ENCODE results near the gene PLA2G5. TPM values are rescaled to one million over a fixed set of nuclear protein-coding genes. Genes with fewer than 3 reads are reported as not detected.
A peak's percentile ranks its signal among the peaks of the same experiment; 100 is the strongest.

The PLA2G5 gene
- total and polyA plus RNA-seq, 9 of the 15 experiments (the other 6 are each of a cell fraction or from before 2014, with no cell fraction given): not detected

DNA sequence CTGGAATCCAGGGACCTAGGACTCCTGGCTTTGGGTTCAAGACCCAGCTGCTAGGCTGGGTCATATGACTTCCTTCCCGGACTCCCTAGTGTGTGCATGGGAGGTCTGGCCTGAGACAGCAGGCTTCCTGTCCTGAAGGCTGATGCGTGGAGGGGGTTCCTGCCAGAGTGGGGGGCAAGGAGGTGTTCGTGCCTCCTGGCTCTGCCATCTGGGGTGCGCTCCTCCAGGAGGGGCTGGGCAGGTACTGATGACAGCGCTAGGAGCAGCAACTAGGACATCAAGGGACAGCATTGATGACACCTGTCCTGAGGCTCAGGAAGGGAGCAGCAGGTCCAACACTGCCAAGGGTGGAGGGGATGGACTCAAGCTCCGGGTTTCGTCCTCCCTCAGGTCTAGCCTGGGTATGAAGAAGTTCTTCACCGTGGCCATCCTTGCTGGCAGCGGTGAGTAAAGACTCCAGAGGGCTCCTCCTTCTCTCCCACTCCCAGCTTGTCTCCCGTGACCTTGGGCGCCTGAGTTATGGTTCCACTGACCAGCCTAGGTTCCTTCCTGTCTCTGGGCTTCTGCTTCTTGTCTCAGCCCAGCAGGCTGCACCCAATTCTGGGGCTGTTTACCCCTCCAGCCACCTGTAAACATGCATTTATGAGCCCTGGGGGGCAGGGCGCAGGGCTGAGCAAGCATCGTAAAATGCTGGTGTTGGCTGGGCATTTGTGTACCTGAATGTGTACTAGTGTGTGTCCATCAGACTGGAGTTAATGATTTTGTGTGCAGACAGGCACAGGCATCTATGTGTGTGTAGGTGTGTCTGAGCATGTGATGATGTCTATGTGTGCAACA, 70.0 kb downstream of the PLA2G5 start (continued):
- TF ChIP-seq BDP1 (IDR thresholded peaks at IDR 0.05; ENCODE audit: insufficient read depth, insufficient read length) (no peak), HNRNPLL (IDR thresholded peaks at IDR 0.05; ENCODE audit: low read depth, low read length, poor library complexity, severe bottlenecking) (no peak), SNRNP70 (optimal IDR thresholded peaks at IDR 0.05; ENCODE audit: low read depth, low read length) (no peak), ZNF780A (CRISPR knock-in tag; IDR thresholded peaks at IDR 0.05) (no peak), PTTG1 (tag; IDR thresholded peaks at IDR 0.05; ENCODE audit: low read depth) (no peak), FOXK2 (conservative IDR thresholded peaks at IDR 0.05 in 1 of 2, IDR thresholded peaks at IDR 0.05 in 1 of 2; ENCODE audit: low read depth in 2 of 2) (no peak)
- TF ChIP-seq, protein P1, sequence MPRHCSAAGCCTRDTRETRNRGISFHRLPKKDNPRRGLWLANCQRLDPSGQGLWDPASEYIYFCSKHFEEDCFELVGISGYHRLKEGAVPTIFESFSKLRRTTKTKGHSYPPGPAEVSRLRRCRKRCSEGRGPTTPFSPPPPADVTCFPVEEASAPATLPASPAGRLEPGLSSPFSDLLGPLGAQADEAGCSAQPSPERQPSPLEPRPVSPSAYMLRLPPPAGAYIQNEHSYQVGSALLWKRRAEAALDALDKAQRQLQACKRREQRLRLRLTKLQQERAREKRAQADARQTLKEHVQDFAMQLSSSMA (CRISPR knock-in tag; IDR thresholded peaks at IDR 0.05): no peak

DNA sequence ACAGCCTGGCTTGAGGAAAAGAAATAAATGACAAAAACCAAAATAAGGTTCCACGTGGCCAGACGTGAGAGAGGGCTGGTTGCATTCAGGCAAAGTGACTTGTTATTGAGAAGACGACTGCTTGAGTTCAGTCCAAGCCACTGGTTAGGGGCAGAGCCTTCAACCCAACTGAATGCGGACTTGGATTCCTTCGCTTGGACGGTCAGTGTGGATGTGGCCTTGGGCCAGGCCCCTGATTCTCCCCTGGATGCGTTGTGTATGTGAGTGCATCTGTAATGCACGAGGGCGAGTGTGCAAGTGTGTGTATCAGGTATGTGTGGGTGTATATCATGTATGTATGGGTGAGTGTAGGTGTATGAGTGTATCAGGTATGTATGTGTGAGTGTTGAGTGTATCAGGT, 71.0 kb downstream of the PLA2G5 start:
- ChIA-PET CTCF (ENCODE audit: low intra/inter-chr PET ratio) (no interaction called here), POLR2A (no interaction called here)
- intact Hi-C loops (cut with micrococcal nuclease): no loop called here
- H2AFZ ChIP-seq (ENCODE audit: low read depth, low read length): no peak overlapping the region
- in situ Hi-C loops (cut with MboI): no loop called here
- no peak overlapping the region for H3K4me2 ChIP-seq (ENCODE audit: insufficient read depth, low read length)
- no peaks in the 10 kb centered on the region; the same call in 1 of the 2 replicates for H4K20me1 ChIP-seq (replicated peaks; ENCODE audit: control insufficient read depth, insufficient read depth, low read length)
- BruUV-seq (replicated peaks): no TSS peak
- no peak overlapping the region for H3K27ac ChIP-seq (ENCODE audit: extremely low read depth, low read depth, low read length)
- H3K9me1 ChIP-seq (ENCODE audit: control insufficient read depth, insufficient read depth, low read length): no peaks in the 10 kb centered on the region
- no peak overlapping the region for H3K9ac ChIP-seq (ENCODE audit: insufficient read depth in 1 of 2, low read depth in 2 of 2, low read length in 2 of 2)
- peaks cover 6 to 78% of the 10 kb centered on the region in 2 experiments; a peak in 4 of 5 replicates for H3K27me3 ChIP-seq (ENCODE audit: control insufficient read depth in 2 of 2, insufficient read depth in 2 of 2, low read length in 2 of 2)
- no peak for ATAC-seq
- no peak overlapping the region for H3K4me3 ChIP-seq
- H3K36me3 ChIP-seq (ENCODE audit: control insufficient read depth, insufficient read depth, low read length): no peaks in the 10 kb centered on the region
- H3K79me2 ChIP-seq (ENCODE audit: control insufficient read depth, insufficient read depth, low read length): no peaks in the 10 kb centered on the region
- WGBS (ENCODE audit: insufficient coverage, low coverage, missing lambda C conversion rate): 0% methylated on average over 9 of the region's 9 CpGs
- no peaks in the 10 kb centered on the region for H3K4me1 ChIP-seq (replicated peaks in 1 of 2; ENCODE audit: control insufficient read depth in 2 of 2, insufficient read depth in 2 of 2, low read length in 2 of 2)
- TF ChIP-seq ZFP1 (CRISPR knock-in tag; IDR thresholded peaks at IDR 0.05) (no peak), PYGO2 (tag; IDR thresholded peaks at IDR 0.05) (no peak), GABPB2 (CRISPR knock-in tag; conservative IDR thresholded peaks at IDR 0.05) (no peak)
- TF ChIP-seq, protein P2, sequence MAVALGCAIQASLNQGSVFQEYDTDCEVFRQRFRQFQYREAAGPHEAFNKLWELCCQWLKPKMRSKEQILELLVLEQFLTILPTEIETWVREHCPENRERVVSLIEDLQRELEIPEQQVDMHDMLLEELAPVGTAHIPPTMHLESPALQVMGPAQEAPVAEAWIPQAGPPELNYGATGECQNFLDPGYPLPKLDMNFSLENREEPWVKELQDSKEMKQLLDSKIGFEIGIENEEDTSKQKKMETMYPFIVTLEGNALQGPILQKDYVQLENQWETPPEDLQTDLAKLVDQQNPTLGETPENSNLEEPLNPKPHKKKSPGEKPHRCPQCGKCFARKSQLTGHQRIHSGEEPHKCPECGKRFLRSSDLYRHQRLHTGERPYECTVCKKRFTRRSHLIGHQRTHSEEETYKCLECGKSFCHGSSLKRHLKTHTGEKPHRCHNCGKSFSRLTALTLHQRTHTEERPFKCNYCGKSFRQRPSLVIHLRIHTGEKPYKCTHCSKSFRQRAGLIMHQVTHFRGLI (CRISPR knock-in tag; IDR thresholded peaks at IDR 0.05): no peak
- TF ChIP-seq, protein P3, sequence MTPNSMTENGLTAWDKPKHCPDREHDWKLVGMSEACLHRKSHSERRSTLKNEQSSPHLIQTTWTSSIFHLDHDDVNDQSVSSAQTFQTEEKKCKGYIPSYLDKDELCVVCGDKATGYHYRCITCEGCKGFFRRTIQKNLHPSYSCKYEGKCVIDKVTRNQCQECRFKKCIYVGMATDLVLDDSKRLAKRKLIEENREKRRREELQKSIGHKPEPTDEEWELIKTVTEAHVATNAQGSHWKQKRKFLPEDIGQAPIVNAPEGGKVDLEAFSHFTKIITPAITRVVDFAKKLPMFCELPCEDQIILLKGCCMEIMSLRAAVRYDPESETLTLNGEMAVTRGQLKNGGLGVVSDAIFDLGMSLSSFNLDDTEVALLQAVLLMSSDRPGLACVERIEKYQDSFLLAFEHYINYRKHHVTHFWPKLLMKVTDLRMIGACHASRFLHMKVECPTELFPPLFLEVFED (CRISPR knock-in tag; conservative IDR thresholded peaks at IDR 0.05): 0 out of 2 replicates have a peak, but pooled peaks have one; percentile 24
- no peaks in the 10 kb centered on the region for H3K9me3 ChIP-seq (replicated peaks; ENCODE audit: control insufficient read depth, insufficient read depth, low read depth, low read length)
- no peak for FAIRE-seq
- no peak for DNase-seq (ENCODE audit: extremely low read depth in 1 of 4, low spot score in 3 of 4)

All from K562 (cell line).